GM06990 (cell line): ENCODE measurements around the gene THSD7B.

Experiments used
- DNase-seq: peaks from one replicate; pipeline ENCODE4 v3.0.0-alpha.2; 2011; ENCODE audit not compliant: insufficient read length; ENCODE audit errors: extremely low read depth
- H3K27me3 ChIP-seq: replicated peaks from 2 replicates; pipeline ENCODE4 v1.6.0; 2011; ENCODE audit warnings: low read length; ENCODE audit not compliant: control insufficient read depth, insufficient read depth
- H3K36me3 ChIP-seq: 2 replicates; pipeline ENCODE4 v1.5.1; 2011; ENCODE audit warnings: low read length; ENCODE audit not compliant: control insufficient read depth, insufficient read depth
- H3K4me3 ChIP-seq: replicated peaks from 2 replicates; pipeline ENCODE4 v1.5.1; 2011; ENCODE audit warnings: low read depth, mild to moderate bottlenecking, control low read depth, low read length
- TF ChIP-seq, protein P1 (sequence below): IDR thresholded peaks from 2 replicates; pipeline ENCODE4 v1.5.1; 2011; ENCODE audit warnings: low read length, control low read depth, mild to moderate bottlenecking, inconsistent platforms; ENCODE audit not compliant: insufficient read depth, poor library complexity, severe bottlenecking

Gene THSD7B

DNA sequence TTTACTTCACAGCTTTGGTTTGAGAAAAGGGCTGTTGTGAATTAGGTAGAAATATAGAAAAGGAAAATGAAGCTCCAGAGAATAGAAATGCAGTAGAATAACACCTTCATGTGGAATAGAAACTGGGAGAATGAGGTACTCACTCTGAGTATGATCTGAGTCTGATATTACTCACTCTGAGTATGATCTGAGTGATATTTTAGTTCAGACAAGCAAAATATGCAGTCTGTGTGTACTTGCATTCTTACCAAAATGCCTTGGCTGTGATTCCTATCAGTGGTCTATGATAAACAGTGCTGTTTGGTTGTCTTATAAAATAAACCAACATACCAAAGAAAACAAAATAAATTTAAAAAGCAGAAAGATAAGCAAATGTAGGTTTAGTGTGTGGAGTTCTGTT is 487.6 kb downstream of the THSD7B start:
- no peak for DNase-seq
- no peaks in the 10 kb centered on the region for H3K27me3 ChIP-seq
- no peaks in the 10 kb centered on the region for H3K36me3 ChIP-seq
- no peak overlapping the region for H3K4me3 ChIP-seq
- TF ChIP-seq, protein P1, sequence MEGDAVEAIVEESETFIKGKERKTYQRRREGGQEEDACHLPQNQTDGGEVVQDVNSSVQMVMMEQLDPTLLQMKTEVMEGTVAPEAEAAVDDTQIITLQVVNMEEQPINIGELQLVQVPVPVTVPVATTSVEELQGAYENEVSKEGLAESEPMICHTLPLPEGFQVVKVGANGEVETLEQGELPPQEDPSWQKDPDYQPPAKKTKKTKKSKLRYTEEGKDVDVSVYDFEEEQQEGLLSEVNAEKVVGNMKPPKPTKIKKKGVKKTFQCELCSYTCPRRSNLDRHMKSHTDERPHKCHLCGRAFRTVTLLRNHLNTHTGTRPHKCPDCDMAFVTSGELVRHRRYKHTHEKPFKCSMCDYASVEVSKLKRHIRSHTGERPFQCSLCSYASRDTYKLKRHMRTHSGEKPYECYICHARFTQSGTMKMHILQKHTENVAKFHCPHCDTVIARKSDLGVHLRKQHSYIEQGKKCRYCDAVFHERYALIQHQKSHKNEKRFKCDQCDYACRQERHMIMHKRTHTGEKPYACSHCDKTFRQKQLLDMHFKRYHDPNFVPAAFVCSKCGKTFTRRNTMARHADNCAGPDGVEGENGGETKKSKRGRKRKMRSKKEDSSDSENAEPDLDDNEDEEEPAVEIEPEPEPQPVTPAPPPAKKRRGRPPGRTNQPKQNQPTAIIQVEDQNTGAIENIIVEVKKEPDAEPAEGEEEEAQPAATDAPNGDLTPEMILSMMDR = no peak

DNA sequence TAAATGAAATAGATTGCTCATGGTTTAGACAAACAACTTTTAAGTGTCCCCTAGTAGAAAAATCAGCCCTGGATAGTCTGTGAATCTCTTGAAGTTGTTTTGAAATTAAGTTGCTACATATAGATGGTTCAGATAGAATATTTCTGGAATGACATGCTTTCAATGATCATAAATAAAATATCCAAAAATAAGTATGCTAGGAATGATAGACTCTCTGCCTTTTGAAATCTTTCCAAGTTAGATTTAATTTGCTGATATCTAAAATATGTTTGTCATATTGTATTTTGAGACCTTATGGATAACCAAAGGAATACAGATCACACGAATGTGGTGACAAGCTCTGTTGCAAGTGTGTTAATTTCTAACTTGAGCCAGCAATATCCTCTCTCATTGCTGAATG is 488.7 kb downstream of the THSD7B start:
- H3K4me3 ChIP-seq = no peak overlapping the region
- no peak for DNase-seq
- no peaks in the 10 kb centered on the region for H3K27me3 ChIP-seq
- no peaks in the 10 kb centered on the region for H3K36me3 ChIP-seq
- TF ChIP-seq, protein P1 = no peak

- DNase-seq = no peak
- TF ChIP-seq, protein P1 = no peak
- Histone ChIP-seq H3K36me3 (no peaks in the 10 kb centered on the region), H3K4me3 (no peak overlapping the region), H3K27me3 (no peaks in the 10 kb centered on the region)
These were observed 490.0 kb downstream of the THSD7B start for GRCh38 chr2:137255345-137255744.

GRCh38 chr2:137255990-137256389 is 490.6 kb downstream of the THSD7B start:
- Histone ChIP-seq H3K27me3 (no peaks in the 10 kb centered on the region), H3K4me3 (no peak overlapping the region)

DNA sequence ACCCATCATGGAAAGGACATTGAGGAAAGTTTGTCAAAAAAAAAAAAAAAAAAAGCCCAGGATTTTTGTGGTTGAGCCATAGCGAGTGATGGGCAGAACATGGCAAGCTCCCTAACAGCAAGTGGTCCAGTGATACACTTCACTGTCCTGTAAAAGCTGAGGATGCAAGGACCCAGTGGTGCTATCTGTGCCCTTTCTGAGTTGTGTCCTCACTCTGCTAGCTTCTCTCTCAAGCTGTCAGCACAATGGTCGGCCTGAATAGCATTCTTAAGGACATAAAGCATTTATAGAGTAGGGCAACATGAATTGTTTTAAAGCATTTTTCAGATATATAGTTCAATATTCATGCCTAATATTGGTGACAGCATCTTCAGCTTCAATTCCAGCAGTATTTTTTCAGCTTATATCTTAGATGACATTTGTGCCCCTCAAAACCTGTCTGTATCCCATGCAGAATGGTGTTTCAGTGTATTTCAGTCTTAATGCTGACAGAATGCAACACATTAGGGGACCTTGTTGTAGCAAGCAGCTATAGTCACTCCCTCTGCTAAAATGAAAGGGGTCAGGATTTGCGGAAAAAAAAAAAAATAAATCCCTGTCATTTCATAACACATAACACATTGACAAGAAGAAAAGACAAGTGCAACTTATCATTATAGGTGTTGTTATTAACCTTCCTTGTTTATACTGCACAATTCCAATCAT is 496.7 kb downstream of the THSD7B start:
- Histone ChIP-seq H3K4me3 (no peak overlapping the region), H3K27me3 (no peaks in the 10 kb centered on the region; the same call in 1 of the 2 replicates), H3K36me3 (no peaks in the 10 kb centered on the region)
- no peak for DNase-seq
- TF ChIP-seq, protein P1 = no peak

More at GRCh38 chr2:137255990-137256389, 490.6 kb downstream of the THSD7B start:
- TF ChIP-seq, protein P1 = no peak
- H3K36me3 ChIP-seq = no peaks in the 10 kb centered on the region
- DNase-seq = no peak

DNA sequence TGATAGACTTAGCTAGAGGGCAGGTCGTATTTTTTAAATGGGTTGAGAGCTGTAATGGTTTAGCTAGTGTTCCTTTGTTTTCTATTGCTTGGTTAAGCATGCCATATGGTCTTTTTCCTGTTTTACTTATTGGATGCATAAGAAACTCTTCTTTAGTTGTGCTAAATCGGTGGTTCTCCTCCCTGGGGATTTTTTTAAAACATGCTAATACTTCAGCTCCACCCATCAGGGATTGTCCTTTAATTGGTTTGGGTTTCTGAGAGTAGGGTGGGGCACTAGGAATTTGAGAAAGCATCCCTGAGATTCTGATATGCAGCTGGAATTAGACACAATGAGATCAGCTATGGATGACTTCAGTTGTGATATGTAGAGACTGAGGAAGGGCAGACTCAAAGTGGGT is 497.2 kb downstream of the THSD7B start:
- DNase-seq = no peak
- TF ChIP-seq, protein P1 = no peak
- H3K27me3 ChIP-seq = no peaks in the 10 kb centered on the region; the same call in 1 of the 2 replicates
- H3K36me3 ChIP-seq = no peaks in the 10 kb centered on the region
- H3K4me3 ChIP-seq = no peak overlapping the region
